Cortex of kidney (tissue), 1 donor: ENCODE results near the gene ZCWPW2.

ENCODE experiments used
- DNase-seq: peaks from one replicate; lab custom pipeline; 2025; lab: John Stamatoyannopoulos, UW

Gene ZCWPW2

DNA sequence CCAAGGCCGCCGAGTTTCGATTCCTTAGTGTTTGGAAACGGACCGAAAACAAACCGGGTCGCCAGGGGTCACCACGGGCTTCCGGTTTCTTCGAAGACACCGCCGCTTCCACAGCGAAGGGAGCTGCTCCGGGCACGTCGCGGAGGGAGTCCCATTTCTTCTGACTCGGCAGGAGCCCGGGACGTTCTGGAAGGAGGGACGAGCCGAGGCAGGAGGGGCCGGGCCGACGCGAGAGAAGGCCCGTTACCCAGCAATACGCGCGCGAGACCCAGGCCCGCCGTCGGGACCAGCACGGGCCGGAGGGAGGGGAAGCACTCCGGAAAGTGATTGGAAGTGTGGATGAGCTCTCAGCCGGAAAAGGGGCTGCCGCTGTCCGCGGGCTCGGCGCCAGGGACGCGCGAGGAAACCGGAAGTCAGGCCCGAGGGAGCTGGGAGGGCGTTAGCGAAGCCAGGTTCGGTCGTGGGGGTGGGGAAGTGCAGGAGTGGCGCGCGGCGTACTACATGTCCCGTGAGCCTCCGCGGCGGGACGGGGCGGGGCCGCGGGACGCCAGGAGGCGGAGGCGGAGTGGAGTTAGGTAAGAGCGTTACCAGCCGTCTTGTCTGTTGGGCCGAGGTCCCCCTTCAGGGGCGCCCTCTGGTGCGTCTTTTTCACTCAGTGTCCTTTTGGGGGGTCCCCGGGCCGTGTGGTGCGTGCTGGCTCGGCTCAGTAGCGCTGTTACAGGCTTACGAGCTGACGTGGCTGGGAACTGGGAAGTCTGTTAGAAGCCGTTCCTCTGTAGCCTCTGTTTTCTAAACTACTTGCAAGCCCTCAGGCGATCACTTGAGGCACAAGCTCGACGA is at the start of gene ZCWPW2, which contains the start of gene AZI2:
ZCWPW2 (plus strand) TSS at position 93 of the 840 bp plus-strand sequence. CDS start 64,348 bp downstream, outside the sequence.
AZI2 (minus strand) TSS at position 196 of the 840 bp plus-strand sequence. CDS start 8,207 bp downstream, outside the sequence.
- DNase-seq = peak; percentile 82

DNA sequence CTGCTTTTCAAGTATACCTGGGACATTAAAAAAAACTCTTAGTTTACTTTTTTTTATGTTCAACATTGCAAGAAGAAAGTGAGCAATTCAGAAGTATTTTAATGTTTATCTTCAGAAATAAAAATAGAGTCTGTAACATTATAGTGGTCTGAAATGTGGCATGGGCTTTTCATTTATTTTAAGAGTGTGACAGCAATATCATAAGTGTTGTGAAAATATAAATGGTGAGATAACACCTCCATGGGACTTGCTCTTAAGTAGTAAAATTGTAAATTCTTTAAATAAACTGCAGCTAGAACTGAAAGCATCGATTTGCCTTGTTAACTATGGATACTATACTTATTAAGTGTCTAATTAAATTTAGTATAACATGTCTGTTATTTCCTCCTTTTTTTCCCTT is 48.8 kb upstream of the ZCWPW2 start:
- DNase-seq = no peak

DNA sequence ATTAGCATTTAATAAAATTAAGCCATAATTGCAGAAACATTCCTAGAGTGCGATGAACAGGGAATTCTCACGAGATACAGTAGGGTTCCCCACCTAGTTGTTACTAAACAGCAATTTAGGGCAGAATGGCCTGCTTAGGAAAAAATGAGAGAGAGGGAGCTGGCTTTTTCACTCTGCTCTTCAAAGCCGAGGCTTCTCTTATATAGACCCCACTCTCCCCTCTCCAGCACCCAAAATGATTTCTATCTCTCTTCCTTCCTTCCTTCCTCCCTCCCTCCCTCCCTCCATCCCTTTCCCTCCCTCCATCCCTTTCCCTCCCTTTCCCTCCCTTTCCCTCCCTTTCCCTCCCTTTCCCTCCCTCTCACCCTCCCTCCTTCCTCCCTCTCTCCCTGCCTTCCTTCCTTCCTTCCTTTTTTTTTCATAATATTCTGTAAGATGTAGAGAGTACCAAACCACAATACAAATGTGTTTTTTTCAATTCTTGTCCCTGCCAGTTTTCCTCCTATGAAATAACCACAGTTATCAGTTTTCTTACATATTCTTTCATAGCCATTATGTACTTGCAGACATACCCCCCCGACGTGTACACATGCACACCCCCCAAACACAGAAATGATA is 48.1 kb upstream of the ZCWPW2 start:
- DNase-seq = no peak

- no peak for DNase-seq
These were observed 46.8 kb upstream of the ZCWPW2 start for GRCh38 chr3:28301688-28302087.

- DNase-seq = no peak
These were observed 40.3 kb upstream of the ZCWPW2 start for GRCh38 chr3:28308196-28308595.

GRCh38 chr3:28315711-28316110 is 32.8 kb upstream of the ZCWPW2 start:
- no peak for DNase-seq

GRCh38 chr3:28316226-28316625 is 32.3 kb upstream of the ZCWPW2 start:
- no peak for DNase-seq

DNA sequence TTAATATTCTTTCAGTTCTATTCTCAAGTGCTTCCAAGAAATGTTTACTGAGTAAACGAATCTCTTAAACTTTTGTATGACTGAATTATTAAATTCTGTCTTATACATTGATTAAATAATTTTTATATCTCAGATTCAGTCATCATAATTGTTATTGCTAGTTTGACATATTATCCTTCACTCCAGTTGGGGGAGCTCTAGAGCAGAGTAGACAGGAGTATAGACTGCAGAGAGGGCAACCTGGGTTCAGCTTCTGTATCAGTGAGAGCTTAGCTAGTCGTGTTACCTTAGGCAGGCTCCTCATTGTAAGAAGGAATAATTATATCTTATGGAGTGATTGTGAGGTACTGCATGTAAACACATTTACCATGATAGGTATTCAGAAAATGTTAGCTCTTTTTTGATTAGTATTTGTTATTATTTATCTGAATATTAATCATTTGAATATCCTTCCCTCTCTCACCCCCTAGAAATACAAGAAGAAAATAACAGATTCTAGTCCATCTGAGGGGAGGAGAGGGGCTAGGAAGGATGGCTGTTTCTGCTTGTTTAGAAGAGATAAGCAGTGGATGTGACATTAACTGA is 31.0 kb upstream of the ZCWPW2 start:
- DNase-seq = no peak

DNA sequence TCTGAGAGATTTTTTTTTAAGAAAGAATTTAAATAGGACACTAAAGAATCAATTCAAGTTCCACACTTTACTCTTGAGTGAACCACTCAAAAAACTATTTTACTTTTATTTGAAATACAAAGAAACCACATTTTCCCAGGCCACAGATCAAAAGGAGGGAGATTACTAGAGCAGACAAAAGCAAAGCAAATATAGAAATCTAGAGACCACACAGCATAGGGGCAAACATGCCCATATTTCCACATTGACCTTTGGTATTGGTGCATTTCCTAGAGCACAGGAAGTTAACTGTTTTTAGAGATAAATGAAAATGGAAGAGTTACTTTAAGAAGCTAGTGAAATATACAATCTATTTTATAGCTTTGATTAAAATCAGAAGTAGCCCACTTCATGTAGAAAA is 27.5 kb upstream of the ZCWPW2 start:
- no peak for DNase-seq

DNA sequence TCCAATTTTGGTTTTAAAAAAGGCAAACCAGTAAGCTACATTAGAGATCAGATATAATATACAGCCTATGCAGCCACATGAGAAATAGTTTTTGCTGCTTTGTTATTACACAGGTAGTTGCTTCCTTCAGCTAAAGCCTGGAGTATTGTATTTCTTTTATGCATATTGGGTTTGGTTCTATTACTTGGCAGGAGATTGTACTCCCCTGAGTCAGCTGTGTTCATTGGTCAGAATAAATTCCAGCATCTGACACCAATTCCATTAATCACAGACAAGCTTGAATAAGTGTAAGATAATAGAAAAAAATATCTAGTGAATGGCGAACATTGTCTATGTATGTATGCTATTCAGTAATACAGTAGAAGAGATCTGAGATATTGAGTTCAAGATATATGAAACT is 26.1 kb upstream of the ZCWPW2 start:
- no peak for DNase-seq

DNA sequence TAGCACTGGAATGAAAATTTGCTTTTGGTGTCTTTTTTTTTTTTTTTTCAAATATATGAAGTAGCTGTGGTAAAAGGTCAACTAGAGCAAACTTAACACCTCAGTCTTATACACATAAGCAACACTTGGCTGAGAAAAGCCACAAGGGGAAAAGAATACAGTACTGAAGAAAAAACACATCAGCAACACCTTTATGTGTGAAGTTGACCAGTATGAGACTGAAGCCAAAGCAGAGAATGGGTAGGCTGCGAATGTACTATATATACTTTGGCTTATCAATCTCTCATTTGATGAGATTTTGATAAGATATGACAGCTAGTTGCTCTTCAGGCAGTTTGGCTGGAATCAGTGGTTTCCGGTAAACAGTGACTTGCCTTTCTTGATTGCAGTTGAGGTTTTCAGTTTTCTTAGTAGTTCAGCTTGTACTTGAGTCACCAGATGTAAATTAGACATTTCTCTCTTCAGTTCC is 22.0 kb upstream of the ZCWPW2 start:
- no peak for DNase-seq

DNA sequence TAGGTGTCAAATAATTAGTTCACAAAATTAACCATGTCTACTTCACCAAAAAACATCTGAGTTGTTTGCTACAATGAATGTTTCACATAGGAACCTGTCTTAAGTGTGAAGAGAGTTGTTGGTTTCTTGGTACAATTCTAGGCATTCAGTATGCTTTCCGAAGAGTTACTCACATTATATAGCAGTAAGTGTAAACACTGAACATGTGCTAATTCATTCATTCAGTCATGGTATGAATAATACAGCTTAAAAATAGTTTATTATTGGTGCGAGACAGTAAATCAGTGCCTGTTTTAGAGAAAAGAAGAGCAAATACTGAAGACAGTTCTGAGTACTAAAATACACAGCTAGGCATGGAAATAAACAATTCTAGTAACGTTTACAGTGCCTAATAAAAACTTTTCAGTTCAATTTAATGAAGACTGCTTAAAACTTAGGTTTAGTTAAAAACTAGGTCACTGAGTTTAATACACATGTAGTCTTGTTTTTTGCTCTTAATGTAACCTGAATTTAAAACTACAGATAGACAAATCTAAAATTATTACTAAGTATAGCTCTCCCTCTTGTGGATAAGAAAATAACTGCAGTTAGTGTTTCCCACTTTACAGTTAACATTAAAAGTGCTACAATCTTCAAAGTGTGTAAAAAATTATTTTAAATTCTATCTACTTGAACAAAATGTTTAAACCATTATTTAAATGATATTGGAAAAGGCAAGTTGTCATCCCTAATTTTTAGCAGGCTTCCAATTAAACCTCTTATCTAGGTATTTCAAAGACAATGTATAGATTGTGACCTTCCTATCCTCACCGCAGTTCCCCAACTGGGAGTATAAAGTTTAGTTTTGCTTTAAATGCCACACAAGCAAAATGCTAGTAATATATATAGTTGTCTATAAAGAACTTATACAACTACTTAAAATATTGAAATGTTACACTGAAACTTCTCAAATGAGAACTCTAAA is 20.1 kb upstream of the ZCWPW2 start:
- DNase-seq = no peak

- no peak for DNase-seq
These were observed 14.0 kb upstream of the ZCWPW2 start for GRCh38 chr3:28334552-28334951.

DNA sequence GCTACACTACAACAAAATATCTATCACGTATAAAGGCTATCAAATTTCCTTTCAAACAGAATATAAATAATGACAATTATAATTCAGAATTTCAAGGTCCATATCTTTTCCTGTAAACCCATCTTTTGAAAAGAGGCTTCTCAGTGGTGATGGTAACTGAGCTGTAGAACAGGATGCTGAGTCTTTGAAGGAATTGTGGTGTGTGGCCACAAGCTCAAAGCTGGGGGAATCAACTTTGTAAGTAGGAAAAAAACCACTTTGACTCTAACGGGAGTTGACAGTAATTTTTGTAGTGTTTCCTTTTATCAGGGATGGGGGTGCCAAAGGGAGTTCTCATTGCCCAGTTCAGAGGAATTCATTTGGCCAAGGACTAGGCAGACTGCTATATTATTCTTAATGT is 13.3 kb upstream of the ZCWPW2 start:
- no peak for DNase-seq

- no peak for DNase-seq
These were observed 11.3 kb upstream of the ZCWPW2 start for GRCh38 chr3:28337230-28337629.

- no peak for DNase-seq
These were observed 5.4 kb upstream of the ZCWPW2 start for GRCh38 chr3:28343144-28343543.

DNA sequence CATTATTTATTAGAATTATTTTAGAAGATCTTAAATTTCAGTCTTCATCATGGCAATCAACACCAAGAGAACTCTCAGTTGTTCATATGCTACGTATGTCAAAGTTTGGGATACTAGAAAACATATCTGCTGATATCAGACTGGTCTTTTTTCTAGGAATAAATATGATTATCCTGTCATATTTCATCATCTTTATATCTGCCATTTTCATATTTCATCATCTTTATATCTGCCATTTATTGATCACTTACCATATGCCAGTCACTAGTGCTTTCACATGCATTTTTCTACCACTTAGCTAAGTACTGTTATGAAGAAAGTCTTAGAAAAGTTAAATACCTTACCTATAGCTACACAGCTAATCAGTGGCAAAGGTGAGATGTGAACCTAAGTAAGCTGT is 2.8 kb upstream of the ZCWPW2 start:
- no peak for DNase-seq

- no peak for DNase-seq
These were observed 902 bp upstream of the ZCWPW2 start for GRCh38 chr3:28347374-28348264.

- no peak for DNase-seq
These were observed 274 bp upstream of the ZCWPW2 start for GRCh38 chr3:28348265-28348628.

DNA sequence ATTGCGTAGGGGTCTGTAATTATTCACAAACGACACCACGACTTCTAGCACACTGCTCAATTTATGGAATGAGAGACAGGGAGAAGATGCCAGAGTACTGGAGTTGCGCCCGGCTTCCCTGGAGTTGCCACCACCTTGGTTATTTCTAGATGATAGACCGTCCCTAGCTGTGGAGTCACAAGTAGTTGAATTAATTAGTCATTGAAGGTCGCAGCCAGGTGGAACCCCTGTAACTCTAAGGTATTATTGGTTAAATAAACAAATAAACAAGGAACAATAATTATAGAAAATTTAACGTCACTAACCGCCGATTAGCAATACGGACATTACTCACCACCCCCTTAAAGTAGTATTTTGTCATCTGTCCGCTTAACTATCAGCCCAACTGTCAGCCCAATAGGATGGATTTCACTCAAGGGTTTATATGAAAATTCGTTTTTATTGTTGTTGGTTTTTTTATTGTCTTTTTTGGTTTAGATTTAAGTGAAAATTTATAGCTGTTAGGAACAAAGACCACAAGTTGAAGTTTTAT is 1.0 kb downstream of the ZCWPW2 start:
- no peak for DNase-seq

GRCh38 chr3:28376424-28376823 is 27.9 kb downstream of the ZCWPW2 start:
- DNase-seq = no peak
